NCI-H2029 treated with DMSO at 0.1 percent for 48 hours (cell line): ENCODE data around the gene SHROOM3.
A peak's percentile ranks its signal among the peaks of the same experiment; 100 is the strongest.

Source experiments
- DNase-seq: peaks from one replicate; lab custom pipeline; 2025; lab: John Stamatoyannopoulos, UW

Gene SHROOM3

DNA sequence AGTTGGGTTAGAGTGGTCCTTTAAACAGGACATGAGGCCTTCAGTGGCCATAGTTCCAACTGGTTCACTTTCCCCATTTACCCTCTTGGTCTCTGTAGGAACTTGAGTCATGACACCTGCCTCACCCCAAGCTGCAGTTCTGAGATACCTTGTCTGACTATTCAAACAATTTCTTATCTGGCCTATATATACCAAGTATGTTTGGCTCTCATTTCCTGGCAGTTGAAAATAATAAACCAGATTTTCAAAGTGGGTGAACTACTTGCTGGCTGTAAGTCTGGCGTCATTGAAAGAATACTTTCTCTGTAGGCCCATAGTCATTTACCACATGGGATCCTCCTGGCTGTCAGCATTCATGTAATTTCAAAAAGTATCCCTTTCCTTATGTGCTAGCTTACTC lies 228.8 kb downstream of the SHROOM3 start:
- DNase-seq = no peak

DNA sequence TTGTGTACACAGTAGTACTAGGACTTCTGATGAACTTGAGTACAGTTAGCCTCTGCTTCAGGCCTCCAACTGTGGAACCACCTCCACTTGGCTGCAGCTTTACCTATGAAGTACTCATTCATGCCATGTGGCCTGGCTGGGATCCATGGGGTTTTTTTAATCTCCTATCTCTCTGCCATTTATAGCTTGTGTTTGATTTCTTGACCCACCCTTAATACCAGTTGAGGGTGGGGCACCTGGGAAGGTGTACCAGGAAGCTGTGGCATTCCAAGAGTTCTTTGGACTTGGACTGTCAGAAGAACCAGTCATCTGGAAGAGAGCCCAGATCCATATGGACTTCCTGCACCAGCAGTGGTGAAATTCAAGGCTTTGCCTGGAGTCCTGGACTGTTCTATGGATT lies 230.1 kb downstream of the SHROOM3 start:
- DNase-seq = peak; percentile 54

DNA sequence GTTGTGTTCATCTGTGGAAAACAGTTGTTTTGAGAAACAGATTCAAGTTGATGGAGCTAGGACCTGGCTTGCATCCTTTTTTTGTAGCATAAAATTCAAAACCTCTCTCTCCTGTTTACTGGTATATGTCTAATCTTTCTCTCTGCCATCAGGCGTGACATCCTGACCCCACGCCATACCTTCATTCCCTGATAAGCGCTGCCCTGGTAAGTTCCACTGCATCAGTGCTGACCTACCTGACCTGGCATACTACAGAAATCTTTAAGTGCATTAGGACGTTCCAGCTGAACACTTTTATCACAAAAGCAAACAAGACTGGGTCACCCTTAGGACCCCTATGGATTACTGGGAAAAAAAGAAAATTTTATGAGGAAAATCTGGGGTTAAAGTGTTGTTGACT lies 230.7 kb downstream of the SHROOM3 start:
- no peak for DNase-seq

DNA sequence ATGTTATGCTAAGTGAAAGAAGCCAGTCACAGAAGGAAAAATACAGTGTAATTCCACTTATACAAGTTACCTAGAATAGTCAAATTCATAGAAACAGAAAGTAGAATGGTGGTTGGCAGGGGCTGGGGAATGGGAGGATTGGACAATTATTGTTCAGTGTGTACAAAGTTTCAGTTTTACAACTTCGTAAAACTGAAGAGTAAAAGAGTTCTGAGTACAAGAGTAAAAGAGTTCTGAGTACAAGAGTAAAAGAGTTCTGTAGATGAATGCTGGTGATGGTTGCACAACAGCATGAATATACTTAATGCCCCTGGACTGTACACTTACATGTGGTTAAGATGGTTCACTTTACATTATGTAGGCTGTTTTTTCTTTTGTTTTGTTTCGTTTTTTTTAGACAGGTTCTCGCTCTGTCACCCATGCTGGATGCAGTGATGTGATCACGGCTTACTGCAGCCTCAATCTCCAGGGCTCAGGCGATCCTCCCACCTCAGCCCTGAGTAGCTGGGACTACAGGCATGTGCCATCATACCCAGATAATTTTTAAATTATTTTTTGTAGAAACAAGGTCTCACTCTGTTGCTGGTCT lies 232.0 kb downstream of the SHROOM3 start:
- no peak for DNase-seq

DNA sequence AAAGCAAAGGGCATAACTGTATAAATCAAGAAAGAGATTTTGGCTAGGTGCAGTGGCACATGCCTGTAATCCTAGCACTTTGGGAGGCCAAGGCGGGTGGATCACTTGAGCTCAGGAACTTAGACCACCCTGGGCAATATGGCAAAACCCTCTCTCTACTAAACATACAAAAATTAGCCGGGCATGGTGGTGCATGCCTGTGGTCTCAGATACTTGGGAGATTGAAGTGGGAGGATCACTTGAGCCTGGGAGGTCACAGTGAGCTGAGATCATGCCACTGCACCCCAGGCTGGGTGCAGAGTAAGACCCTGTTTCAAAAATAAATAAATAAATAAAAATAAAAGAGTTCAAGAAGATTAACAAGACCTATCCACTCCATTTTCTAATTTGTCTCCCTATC lies 235.6 kb downstream of the SHROOM3 start:
- no peak for DNase-seq

DNA sequence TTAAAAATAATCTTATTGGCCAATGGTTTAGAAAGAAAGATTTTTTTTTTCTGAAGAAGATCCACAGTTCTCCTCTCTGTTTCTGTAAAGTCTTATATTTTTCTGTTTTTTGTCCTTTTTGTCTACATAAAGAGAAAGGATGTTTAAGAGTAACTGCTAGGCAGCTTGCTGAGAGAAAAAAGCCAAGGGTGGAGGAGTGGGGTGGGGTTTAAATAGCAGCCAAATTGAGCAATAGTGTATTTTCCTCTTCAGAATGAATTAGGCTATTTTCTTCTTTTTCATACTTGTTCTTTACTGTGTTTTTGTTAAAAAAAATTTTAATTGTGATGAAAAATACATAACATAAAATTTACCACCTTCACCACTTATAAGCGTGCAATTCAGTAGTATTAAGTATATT lies 238.3 kb downstream of the SHROOM3 start:
- no peak for DNase-seq

DNA sequence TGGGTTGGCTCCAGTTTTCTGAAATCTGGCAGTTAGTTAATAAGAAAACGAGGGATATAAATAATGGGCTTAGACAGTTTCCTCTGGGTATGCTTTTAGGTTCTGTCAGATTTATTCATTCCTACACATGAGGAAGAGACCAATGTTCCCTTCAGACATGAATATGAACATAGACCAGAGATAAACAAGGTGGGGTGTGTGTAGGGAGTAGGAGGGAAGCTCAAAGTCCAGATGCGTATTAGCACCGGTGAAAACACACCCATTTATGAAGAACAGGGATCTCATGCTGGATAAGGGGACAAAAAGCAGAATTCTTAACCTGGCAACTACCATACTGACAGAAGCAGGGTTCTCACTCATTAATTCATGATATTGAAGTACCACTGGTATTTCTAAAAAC lies 240.0 kb downstream of the SHROOM3 start:
- DNase-seq = no peak

DNA sequence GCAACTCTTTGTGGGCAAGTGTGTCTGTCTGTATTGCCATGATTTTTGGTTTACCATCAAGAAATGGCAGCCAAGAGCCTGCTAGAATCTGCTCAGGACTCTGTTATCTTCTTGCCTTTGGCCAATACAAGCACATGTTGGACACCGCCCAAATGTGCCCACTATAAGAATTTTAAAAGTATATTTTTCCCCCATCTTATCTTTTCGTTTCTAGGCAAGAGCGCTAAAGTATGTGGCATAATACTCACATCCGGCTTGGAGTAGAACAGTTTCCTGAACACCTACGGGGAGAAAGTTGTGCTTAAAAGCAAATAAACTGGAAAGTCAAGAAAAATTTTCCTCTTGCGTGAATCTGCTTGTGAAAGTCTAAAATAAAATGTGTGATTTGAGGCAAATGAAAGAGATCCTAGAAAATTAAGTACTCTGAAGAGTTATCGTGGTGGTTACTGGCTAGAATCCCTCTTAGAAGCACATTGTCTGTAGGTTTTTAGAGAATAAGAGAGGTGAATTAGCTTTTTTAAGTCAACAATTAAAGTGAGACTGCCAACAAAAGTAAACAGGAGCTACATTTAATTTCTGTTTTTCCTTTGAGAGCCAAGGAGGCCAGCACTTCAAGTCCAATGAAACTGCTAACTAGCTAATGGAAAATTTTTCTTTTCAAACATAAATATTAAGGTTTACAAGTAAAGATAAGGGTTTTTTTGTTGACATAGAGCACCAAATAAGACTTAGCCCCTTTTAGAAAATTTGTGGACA lies 242.7 kb downstream of the SHROOM3 start:
- no peak for DNase-seq

DNA sequence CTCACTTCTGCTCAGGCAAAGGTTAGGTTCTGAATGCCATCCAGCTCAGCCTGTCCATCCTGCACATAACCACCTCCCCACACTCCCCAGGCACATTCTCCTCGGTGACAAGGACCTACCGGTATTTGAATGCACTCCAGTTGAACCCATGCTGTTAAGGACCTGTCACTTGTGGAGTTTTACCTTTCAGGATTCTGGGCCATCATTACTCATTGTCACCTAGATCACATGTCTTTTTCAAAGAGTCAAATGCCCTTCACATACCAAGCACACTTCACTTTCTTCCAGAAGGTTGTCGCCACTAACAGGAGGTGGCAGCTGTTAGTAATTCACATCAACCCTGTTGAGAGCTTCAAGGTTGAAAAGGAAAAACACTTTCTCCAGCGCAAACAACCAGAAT lies 244.7 kb downstream of the SHROOM3 start:
- DNase-seq = no peak

DNA sequence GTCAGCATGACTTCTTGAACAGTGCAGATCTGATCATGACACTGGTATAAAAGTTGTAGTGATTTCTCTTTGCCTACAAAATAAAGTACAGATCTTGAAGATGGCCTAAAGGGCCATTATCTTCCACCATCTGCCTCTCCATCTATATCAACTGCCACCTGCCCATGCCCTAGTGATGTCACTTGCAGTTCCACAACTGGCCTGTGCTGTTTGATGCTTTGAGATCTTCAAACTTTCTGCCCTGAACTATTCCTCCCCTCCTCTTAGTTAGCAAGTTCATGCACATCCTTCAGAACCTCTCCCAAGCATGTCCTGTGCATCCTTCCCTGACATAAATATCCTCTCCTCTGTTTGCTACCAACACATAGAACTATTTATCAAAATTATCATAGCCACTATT lies 245.9 kb downstream of the SHROOM3 start:
- DNase-seq = no peak

DNA sequence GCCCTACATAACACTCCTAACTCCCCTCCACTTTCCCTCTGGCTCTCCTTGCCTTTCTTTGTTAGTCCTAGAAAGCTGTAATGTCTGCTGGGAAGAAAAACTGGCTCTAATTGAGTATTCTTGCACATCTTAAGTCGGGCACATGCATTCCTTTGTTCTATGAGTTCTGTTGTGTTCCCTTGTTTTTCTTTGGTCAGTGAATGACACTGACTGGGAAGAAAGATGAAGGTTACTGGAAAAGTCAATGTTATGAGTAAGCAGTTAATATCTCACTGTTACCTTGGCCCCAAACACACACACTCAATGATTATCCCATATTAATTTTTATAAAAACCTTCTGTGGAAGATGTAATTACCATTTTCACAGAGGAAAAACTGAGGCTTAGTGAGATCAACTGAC lies 247.0 kb downstream of the SHROOM3 start:
- DNase-seq = no peak

DNA sequence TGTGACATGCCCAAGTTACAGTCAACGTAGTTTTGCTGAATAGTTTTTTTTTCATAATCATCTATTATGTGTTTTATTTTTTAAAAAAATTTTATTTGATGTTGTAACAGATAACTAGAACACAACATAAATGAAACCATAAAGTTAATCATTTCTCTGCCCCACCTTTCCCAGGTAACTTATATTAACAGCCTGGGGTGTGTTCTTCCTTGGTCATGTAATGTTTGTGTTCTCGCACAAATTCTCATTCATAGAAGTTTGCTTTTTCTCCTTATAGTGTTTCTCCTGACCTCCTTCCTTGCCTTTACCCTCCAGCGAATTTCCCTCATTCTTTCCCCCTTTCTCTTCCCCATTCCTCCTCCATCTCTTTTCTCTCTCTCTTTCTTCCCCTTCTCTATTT lies 248.1 kb downstream of the SHROOM3 start:
- no peak for DNase-seq

DNA sequence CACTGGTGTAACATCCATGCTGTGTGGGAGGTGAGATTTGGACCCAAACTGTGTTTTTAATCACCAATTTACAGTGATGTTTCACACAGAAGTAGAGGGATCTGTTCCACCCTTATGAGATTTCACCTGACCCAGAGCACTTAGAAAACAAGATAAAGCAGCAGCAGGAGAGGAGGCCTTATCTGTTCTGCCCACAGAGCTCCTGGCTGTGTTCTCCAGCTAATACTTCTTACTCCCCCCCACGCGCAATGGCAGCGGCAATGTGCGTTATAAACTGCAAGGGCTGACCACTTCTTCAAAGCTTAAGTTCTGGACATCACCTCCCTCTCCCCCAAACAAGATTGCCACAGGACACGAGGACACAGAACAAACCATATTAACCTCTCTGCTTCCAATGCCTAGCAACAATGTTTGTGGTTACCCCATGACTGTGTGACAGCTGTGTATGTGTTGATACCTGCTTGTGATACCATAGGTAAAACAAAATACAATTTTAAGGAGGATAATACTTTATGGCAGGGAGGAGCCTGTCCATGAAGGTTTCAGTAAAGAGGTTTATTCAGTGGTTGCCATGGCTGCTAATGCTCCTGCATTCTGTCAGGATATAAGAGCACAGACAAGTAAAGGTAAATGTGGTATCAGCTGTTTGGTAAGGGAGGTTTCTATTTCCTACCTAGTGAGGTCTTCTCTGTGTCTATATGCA lies 252.9 kb downstream of the SHROOM3 start:
- no peak for DNase-seq

DNA sequence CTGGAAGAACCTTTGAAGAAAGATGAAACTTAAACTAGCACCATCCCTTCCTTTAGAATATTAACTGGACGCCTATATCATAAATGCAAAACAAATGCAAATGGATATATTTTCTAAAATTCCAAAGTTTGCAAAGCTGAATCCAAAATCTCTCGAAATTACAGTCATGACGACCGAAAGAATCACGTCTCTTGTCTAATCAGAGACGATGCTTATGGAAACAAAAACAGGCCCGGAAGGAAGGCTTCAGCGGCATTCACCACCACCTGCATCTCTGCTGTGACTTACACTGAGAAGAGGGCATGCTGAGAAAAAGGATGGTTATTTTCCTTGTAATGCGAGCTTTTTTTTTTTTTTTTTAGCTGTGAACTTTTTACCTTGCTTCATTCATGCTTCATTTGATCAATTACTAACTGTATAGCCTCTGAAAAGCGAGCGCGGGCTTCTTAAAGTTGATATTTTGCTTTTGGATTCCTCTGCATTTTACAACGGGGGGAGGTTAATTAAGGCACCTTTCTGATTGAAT lies 253.7 kb downstream of the SHROOM3 start:
- DNase-seq = no peak

DNA sequence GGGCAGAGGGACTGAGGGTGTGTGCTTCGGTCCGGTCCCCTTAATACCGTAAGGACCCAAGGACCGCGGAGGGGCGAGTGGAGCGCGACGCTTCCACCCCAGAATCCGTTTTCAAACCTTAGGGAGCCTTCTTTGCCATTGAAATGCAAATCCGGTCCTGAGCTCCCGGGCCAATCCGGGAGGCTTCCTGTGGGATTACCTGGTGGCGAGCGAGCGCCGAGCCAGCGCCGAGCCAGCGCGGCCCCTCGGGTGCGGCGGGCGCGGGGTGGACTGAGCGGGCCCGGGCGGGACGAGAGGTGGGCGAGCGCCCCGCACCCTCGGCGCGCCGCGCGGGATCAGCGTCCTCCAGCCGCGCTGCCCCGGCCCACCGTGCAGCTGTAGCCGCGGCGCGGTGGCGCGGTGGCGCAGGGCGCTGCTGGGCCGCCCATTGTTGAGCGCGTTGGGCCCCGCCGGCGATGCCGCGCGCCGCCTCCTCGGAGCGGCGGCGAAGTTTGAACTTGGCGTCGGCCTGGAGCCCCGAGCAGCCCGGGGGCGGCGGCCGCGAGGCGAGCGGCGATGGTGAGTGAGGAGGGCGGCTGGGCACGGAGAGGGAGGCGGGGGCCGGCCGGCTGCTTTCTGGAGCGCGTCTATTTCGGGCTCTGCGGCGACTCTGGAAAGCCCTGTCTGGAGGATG lies 254.3 kb downstream of the SHROOM3 start:
- no peak for DNase-seq

DNA sequence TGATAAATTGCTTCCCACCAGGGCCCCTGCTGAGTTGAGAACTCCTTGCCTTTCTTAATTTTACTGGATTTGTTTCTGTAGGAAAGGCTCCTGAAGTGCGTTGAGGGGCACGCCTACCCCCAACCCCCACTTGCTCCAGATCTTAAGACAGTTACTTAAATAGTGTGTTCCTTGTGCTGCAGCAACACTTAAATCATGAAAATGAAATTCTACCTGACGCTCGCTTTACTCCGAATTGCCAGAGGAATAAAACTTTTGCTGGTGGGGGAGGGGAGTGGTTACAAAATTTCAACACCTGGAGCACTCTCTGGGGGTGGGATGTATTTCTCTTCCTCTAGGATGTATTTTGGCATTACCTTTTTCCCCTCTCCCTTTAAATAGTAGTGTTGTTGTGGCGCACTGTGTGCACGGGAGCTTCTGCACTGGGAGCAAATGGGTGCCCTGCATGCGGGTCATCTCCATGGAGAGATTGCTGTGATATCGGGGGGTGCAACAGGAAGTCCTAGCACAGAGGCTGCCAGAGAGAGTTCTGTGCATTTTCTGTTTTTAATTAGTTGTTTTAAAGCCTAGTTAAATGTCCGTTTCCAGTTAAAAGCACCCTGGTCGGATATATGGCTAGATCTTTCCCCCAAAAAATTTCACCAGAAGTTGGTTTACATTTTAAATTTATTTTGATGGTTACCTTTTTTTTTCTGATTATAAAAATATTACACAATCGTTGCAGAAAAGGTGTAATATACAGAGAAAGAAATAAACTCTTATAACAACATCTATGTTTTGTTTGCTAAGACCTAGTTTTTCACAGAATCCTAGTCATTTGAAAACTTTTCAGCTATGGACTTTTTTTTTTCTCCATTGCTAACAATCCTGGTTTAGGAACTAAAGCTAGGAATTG lies 255.2 kb downstream of the SHROOM3 start:
- DNase-seq = no peak

DNA sequence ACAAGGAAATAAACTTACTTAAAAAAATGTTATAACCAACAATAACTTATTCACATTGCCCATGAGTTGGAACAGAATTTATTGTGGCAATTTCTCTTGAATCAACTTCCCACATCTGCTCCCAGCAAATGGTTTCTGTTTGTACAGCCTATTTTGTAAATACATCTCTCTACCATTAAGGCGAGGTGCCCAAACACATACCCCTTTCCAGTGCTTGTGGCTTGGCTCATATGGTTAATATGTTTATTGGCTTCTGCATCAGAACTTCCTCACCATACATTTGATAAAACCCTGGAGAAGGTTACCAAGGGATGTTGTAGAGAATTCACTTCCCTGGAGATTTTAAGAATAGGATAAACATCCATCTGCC lies 255.9 kb downstream of the SHROOM3 start:
- no peak for DNase-seq

DNA sequence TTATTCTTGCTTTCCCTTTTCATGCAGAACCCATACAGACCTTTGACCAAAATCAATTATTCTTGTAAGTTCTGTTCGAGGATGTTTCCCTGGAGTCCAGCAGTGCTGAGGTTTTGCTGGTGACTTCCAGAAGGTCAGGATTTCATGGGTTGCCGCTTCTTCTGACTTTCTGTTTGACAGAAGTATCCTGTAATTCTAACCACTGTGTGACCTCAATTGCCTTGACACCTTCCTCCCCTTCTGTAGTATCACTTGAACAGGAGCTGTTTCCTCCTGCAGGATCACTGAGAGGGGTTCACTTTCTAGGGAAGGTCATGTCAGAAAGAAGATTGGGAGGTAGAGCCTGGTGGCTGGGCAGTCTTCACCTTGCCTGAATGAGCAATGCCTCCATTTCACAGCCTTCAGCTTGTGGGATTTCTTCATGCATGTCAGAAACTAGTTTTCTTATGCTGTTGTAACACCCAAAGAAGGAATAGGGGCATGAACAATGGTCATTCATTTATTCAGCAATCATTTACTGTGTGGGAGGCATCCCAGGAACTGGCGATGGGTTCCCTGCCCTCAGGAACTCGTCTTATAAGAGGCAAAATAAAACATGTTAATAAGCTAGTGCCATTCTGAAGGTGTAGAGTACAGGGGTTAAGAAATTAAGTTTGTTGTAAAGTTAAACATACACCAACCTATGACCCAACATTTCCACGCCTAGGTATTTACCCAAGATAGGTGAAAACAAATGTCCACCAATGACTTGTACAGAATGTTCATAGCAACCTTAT lies 257.0 kb downstream of the SHROOM3 start:
- no peak for DNase-seq

DNA sequence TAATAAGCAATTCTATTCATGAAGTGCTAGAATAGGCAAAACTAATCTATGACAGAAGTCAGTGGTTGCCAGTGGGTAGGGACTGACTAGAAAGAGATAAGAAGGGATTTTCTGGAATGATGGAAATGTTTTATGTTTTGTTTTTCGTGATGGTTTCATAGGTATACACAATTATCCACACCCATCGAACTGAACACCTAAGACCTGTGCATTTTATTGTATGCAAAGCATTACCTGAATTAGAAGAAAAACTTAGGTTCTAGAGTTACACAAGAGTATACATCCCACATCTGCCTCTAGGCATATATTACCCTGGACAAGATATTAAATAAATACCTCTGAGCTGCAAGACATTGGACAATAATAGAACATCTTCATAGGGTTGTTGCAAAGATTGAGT lies 257.7 kb downstream of the SHROOM3 start:
- no peak for DNase-seq

DNA sequence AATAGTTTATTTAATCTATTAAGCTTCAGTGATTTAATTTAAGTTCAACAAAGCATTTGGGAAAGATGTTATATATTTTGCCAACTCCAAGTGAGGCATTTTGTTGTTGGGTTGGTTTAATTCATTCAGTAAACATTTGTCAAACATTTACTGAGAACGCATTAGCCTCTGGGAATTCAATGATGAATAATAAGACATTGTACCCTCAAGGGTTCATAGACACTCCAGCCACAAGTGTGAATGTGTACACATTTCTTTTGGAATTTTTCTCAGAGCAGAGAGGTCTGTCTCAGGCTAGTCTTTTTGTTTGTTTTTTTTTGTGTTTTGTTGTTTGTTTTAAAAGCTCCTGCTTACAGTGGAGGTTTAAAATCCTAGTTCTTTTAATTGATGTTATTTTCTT lies 259.0 kb downstream of the SHROOM3 start:
- no peak for DNase-seq

DNA sequence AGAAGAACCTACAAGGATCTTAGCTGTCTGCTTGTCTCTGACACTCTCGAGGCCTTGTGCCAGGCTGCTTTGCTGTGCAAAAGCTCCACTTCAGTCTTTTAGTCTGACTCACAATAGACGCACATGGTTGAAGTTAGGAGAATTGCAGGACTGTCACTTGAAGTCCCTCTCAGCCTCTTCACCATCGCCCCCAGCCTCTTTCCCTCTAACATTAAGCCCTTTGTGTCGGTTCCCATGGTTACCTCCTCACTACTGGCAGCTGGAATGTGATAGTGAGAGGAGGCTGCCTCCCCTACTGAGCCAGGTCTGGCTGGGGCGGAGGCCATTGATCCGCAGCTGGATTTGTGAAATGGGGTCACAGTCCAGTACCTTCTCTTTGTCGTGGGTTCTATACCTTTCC lies 261.1 kb downstream of the SHROOM3 start:
- DNase-seq = peak; percentile 41
